Smooth muscle cell (in vitro differentiated cells): Measurements from ENCODE around the gene ZNF445. TPM values are rescaled to one million over a fixed set of nuclear protein-coding genes. Genes with fewer than 3 reads are reported as not detected.

Experiments used
- DNase-seq: peaks from one replicate; lab custom pipeline; 2025; ENCODE audit not compliant: unreplicated experiment; lab: John Stamatoyannopoulos, UW
- H2AFZ ChIP-seq: fragments of 200-600 bp; sonication (generic); 2 replicates; pipeline ENCODE4 v1.6.0; 2016; ENCODE audit warnings: antibody characterized with exemption, low read depth, mild to moderate bottlenecking
- H3F3A ChIP-seq: fragments of 200-600 bp; sonication (generic); 2 replicates; pipeline ENCODE4 v1.6.0; 2017; ENCODE audit warnings: antibody characterized with exemption, low read depth
- H3K27ac ChIP-seq: fragments of 200-600 bp; sonication (generic); 2 replicates; pipeline ENCODE4 v1.5.1; 2016; ENCODE audit warnings: low read depth, mild to moderate bottlenecking
- H3K27me3 ChIP-seq: fragments of 200-600 bp; sonication (generic); 2 replicates; pipeline ENCODE4 v1.6.1; 2016; ENCODE audit warnings: low read depth, mild to moderate bottlenecking
- H3K36me3 ChIP-seq: fragments of 200-600 bp; sonication (generic); 2 replicates; pipeline ENCODE4 v1.5.1; 2016; ENCODE audit warnings: low read depth
- H3K4me1 ChIP-seq: fragments of 200-600 bp; sonication (generic); 2 replicates; pipeline ENCODE4 v1.5.1; 2016; ENCODE audit warnings: low read depth
- H3K4me2 ChIP-seq: fragments of 200-600 bp; sonication (generic); 2 replicates; pipeline ENCODE4 v1.6.0; 2016; ENCODE audit warnings: mild to moderate bottlenecking
- H3K4me3 ChIP-seq: fragments of 200-600 bp; sonication (generic); 2 replicates; pipeline ENCODE4 v1.5.1; 2016; ENCODE audit warnings: mild to moderate bottlenecking
- H3K79me2 ChIP-seq: fragments of 200-600 bp; sonication (generic); 2 replicates; pipeline ENCODE4 v1.6.0; 2016; ENCODE audit warnings: low read depth, mild to moderate bottlenecking
- H3K9ac ChIP-seq: fragments of 200-600 bp; sonication (generic); 2 replicates; pipeline ENCODE4 v1.6.0; 2016; ENCODE audit warnings: low read depth
- H3K9me3 ChIP-seq: fragments of 200-600 bp; sonication (generic); replicated peaks from 2 replicates; pipeline ENCODE4 v1.5.1; 2016; ENCODE audit warnings: low read depth
- H4K20me1 ChIP-seq: fragments of 200-600 bp; sonication (generic); 2 replicates; pipeline ENCODE4 v1.6.0; 2016; ENCODE audit warnings: low read depth
- CTCF ChIP-seq: fragments of 200-600 bp; sonication (generic); IDR thresholded peaks from 2 replicates; pipeline ENCODE4 v1.5.1; 2017; ENCODE audit warnings: borderline replicate concordance, mild to moderate bottlenecking, antibody characterized with exemption; ENCODE audit not compliant: insufficient read depth, poor library complexity, severe bottlenecking
- WGBS: methylation state at CpG from one replicate; pipeline ENCODE4 v1.1.7; 2016; ENCODE audit warnings: low lambda C conversion rate; 5-methylcytosine and 5-hydroxymethylcytosine counted together
- polyA plus RNA-seq: library from polyadenylated mRNA; unstranded; fragments of >200 nt; fragmentation: Nextera tagmentation; extraction: Ambion mirVana; gene quantifications from 2 replicates; pipeline ENCODE4 v1.2.1, GENCODE V29; 2016
- total RNA-seq: library from RNA; depleted of rRNA; stranded (reverse); fragments of >200 nt; gene quantifications from 2 replicates; pipeline ENCODE4 v1.2.3, GENCODE V29; 2014

ZNF445 gene
- total and polyA plus RNA-seq, 2 experiments from 2014 or later = 4.7 to 8.5 TPM

GRCh38 chr3:44434834-44435510 lies 42.5 kb downstream of the ZNF445 start:
- no peak for DNase-seq
- H3K4me1 ChIP-seq = no peaks in the 10 kb centered on the region
- 89% methylated on average over 5 of the region's 5 CpGs for WGBS
- H2AFZ ChIP-seq = no peak overlapping the region
- no peak overlapping the region for H3K4me2 ChIP-seq
- H3K27me3 ChIP-seq = no peaks in the 10 kb centered on the region
- H3K36me3 ChIP-seq = no peaks in the 10 kb centered on the region
- no peaks in the 10 kb centered on the region for H3K9me3 ChIP-seq
- H3F3A ChIP-seq = peaks cover 4% of the 10 kb centered on the region
- H3K9ac ChIP-seq = no peak overlapping the region
- no peaks in the 10 kb centered on the region for H3K79me2 ChIP-seq
- H4K20me1 ChIP-seq = no peaks in the 10 kb centered on the region
- no peak overlapping the region for H3K27ac ChIP-seq
- no peak for TF ChIP-seq CTCF
- no peak overlapping the region for H3K4me3 ChIP-seq

GRCh38 chr3:44430466-44430865 lies 47.0 kb downstream of the ZNF445 start:
- H3K79me2 ChIP-seq = no peaks in the 10 kb centered on the region
- H3K9me3 ChIP-seq = no peaks in the 10 kb centered on the region
- H3K4me1 ChIP-seq = no peaks in the 10 kb centered on the region
- H3K27ac ChIP-seq = no peak overlapping the region
- no peak overlapping the region for H3K9ac ChIP-seq
- H3K4me3 ChIP-seq = no peak overlapping the region
- H3K4me2 ChIP-seq = no peak overlapping the region
- no peak for TF ChIP-seq CTCF
- H2AFZ ChIP-seq = no peak overlapping the region
- no peaks in the 10 kb centered on the region for H3F3A ChIP-seq
- H4K20me1 ChIP-seq = no peaks in the 10 kb centered on the region
- no peaks in the 10 kb centered on the region for H3K36me3 ChIP-seq
- 71% methylated on average over 4 of the region's 4 CpGs for WGBS
- H3K27me3 ChIP-seq = no peaks in the 10 kb centered on the region
- DNase-seq = no peak

GRCh38 chr3:44429459-44429858 lies 48.0 kb downstream of the ZNF445 start:
- Histone ChIP-seq H4K20me1 (no peaks in the 10 kb centered on the region), H3K4me1 (no peaks in the 10 kb centered on the region), H2AFZ (no peak overlapping the region), H3F3A (no peaks in the 10 kb centered on the region), H3K27ac (no peak overlapping the region), H3K9ac (no peak overlapping the region), H3K4me3 (no peak overlapping the region), H3K4me2 (no peak overlapping the region), H3K27me3 (no peaks in the 10 kb centered on the region), H3K9me3 (no peaks in the 10 kb centered on the region), H3K79me2 (no peaks in the 10 kb centered on the region), H3K36me3 (no peaks in the 10 kb centered on the region)
- no peak for DNase-seq
- no peak for TF ChIP-seq CTCF
- WGBS = 96% methylated on average over 6 of the region's 6 CpGs

GRCh38 chr3:44428910-44429309 lies 48.6 kb downstream of the ZNF445 start:
- no peaks in the 10 kb centered on the region for H3F3A ChIP-seq
- no peak overlapping the region for H2AFZ ChIP-seq
- H3K79me2 ChIP-seq = no peaks in the 10 kb centered on the region
- H3K36me3 ChIP-seq = no peaks in the 10 kb centered on the region
- no peak for DNase-seq
- H3K4me1 ChIP-seq = no peaks in the 10 kb centered on the region
- H3K9me3 ChIP-seq = no peaks in the 10 kb centered on the region
- no peaks in the 10 kb centered on the region for H3K27me3 ChIP-seq
- H3K4me3 ChIP-seq = no peak overlapping the region
- TF ChIP-seq CTCF = no peak
- H3K4me2 ChIP-seq = no peak overlapping the region
- H3K27ac ChIP-seq = no peak overlapping the region
- no peak overlapping the region for H3K9ac ChIP-seq
- H4K20me1 ChIP-seq = no peaks in the 10 kb centered on the region
- 79% methylated on average over 5 of the region's 7 CpGs for WGBS
